ENCODE measurements around the gene CHD6. TPM values are rescaled to one million over a fixed set of nuclear protein-coding genes. Genes with fewer than 3 reads are reported as not detected.
A peak's percentile ranks its signal among the peaks of the same experiment; 100 is the strongest.

Gene CHD6
- total and polyA plus RNA-seq, 2 of the 13 experiments (the other 11 are each of a cell fraction or from before 2014, with no cell fraction given): 14.4 to 52.0 TPM

GRCh38 chr20:41594514-41595322 is 23.5 kb downstream of the CHD6 start (continued):
- TF ChIP-seq, protein P1, sequence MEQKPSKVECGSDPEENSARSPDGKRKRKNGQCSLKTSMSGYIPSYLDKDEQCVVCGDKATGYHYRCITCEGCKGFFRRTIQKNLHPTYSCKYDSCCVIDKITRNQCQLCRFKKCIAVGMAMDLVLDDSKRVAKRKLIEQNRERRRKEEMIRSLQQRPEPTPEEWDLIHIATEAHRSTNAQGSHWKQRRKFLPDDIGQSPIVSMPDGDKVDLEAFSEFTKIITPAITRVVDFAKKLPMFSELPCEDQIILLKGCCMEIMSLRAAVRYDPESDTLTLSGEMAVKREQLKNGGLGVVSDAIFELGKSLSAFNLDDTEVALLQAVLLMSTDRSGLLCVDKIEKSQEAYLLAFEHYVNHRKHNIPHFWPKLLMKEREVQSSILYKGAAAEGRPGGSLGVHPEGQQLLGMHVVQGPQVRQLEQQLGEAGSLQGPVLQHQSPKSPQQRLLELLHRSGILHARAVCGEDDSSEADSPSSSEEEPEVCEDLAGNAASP (CRISPR knock-in tag; IDR thresholded peaks at IDR 0.05; ENCODE audit: borderline replicate concordance): peak; percentile 44
- TF ChIP-seq MTA1 (CRISPR knock-in tag; IDR thresholded peaks at IDR 0.05; ENCODE audit: borderline replicate concordance): no peak
- no peak for TF ChIP-seq ZFP36 (IDR thresholded peaks at IDR 0.05; ENCODE audit: borderline replicate concordance, low read depth, low read length, partially characterized antibody)
- TF ChIP-seq, protein P2, sequence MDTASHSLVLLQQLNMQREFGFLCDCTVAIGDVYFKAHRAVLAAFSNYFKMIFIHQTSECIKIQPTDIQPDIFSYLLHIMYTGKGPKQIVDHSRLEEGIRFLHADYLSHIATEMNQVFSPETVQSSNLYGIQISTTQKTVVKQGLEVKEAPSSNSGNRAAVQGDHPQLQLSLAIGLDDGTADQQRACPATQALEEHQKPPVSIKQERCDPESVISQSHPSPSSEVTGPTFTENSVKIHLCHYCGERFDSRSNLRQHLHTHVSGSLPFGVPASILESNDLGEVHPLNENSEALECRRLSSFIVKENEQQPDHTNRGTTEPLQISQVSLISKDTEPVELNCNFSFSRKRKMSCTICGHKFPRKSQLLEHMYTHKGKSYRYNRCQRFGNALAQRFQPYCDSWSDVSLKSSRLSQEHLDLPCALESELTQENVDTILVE (CRISPR knock-in tag; IDR thresholded peaks at IDR 0.05): peak; percentile 49; the same call in 1 of the 2 replicates
- TF ChIP-seq RORA (CRISPR knock-in tag; IDR thresholded peaks at IDR 0.05): no peak
- no peak for TF ChIP-seq ZNF138 (CRISPR knock-in tag; IDR thresholded peaks at IDR 0.05; ENCODE audit: low read depth)
- TF ChIP-seq ZNF672 (CRISPR knock-in tag; IDR thresholded peaks at IDR 0.05): no peak
- no peak for TF ChIP-seq ZSCAN30 (CRISPR knock-in tag; IDR thresholded peaks at IDR 0.05)
- no peak for TF ChIP-seq MLLT10 (CRISPR knock-in tag; IDR thresholded peaks at IDR 0.05)
- no peak for TF ChIP-seq TAF15 (IDR thresholded peaks at IDR 0.05; ENCODE audit: low read depth, low read length, poor library complexity, severe bottlenecking)
- 0 out of 2 replicates have a peak, but pooled peaks have one; percentile 31 for TF ChIP-seq REL (CRISPR knock-in tag; conservative IDR thresholded peaks at IDR 0.05)
- TF ChIP-seq, protein P3, sequence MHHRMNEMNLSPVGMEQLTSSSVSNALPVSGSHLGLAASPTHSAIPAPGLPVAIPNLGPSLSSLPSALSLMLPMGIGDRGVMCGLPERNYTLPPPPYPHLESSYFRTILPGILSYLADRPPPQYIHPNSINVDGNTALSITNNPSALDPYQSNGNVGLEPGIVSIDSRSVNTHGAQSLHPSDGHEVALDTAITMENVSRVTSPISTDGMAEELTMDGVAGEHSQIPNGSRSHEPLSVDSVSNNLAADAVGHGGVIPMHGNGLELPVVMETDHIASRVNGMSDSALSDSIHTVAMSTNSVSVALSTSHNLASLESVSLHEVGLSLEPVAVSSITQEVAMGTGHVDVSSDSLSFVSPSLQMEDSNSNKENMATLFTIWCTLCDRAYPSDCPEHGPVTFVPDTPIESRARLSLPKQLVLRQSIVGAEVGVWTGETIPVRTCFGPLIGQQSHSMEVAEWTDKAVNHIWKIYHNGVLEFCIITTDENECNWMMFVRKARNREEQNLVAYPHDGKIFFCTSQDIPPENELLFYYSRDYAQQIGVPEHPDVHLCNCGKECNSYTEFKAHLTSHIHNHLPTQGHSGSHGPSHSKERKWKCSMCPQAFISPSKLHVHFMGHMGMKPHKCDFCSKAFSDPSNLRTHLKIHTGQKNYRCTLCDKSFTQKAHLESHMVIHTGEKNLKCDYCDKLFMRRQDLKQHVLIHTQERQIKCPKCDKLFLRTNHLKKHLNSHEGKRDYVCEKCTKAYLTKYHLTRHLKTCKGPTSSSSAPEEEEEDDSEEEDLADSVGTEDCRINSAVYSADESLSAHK (CRISPR knock-in tag; IDR thresholded peaks at IDR 0.05; ENCODE audit: borderline replicate concordance): no peak
- peak; percentile 80; the same call in 1 of the 2 replicates for TF ChIP-seq RXRB (CRISPR knock-in tag; IDR thresholded peaks at IDR 0.05; ENCODE audit: borderline replicate concordance)
- no peak; the same call in 1 of the 2 replicates for TF ChIP-seq ZNF816 (CRISPR knock-in tag; IDR thresholded peaks at IDR 0.05; ENCODE audit: borderline replicate concordance)
- TF ChIP-seq IKZF4 (CRISPR knock-in tag; IDR thresholded peaks at IDR 0.05; ENCODE audit: borderline replicate concordance, low read depth, not compliant biosample characterization): peak; percentile 32
- TF ChIP-seq, protein P4, sequence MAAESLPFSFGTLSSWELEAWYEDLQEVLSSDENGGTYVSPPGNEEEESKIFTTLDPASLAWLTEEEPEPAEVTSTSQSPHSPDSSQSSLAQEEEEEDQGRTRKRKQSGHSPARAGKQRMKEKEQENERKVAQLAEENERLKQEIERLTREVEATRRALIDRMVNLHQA (CRISPR knock-in tag; IDR thresholded peaks at IDR 0.05): no peak
- TF ChIP-seq, protein P5, sequence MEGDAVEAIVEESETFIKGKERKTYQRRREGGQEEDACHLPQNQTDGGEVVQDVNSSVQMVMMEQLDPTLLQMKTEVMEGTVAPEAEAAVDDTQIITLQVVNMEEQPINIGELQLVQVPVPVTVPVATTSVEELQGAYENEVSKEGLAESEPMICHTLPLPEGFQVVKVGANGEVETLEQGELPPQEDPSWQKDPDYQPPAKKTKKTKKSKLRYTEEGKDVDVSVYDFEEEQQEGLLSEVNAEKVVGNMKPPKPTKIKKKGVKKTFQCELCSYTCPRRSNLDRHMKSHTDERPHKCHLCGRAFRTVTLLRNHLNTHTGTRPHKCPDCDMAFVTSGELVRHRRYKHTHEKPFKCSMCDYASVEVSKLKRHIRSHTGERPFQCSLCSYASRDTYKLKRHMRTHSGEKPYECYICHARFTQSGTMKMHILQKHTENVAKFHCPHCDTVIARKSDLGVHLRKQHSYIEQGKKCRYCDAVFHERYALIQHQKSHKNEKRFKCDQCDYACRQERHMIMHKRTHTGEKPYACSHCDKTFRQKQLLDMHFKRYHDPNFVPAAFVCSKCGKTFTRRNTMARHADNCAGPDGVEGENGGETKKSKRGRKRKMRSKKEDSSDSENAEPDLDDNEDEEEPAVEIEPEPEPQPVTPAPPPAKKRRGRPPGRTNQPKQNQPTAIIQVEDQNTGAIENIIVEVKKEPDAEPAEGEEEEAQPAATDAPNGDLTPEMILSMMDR (CRISPR knock-in tag; IDR thresholded peaks at IDR 0.05): no peak
- TF ChIP-seq ZNF605 (CRISPR knock-in tag; IDR thresholded peaks at IDR 0.05): no peak
- no peak for TF ChIP-seq EED (CRISPR knock-in tag; IDR thresholded peaks at IDR 0.05)
- TF ChIP-seq GABPB1 (CRISPR knock-in tag; IDR thresholded peaks at IDR 0.05): no peak
- peak; percentile 90 for TF ChIP-seq HDAC2 (CRISPR knock-in tag; IDR thresholded peaks at IDR 0.05)
- TF ChIP-seq ZNF549 (CRISPR knock-in tag; IDR thresholded peaks at IDR 0.05): no peak

Data from HepG2 (cell line).